COLO668 (cell line): ENCODE results near the gene RASL10A.

Experiments used
- DNase-seq: peaks from one replicate; lab custom pipeline; 2025; ENCODE audit not compliant: unreplicated experiment; lab: John Stamatoyannopoulos, UW

Gene RASL10A

GRCh38 chr22:29306835-29307595 is 8.5 kb downstream of the RASL10A start:
- peak; percentile 73 for DNase-seq

DNA sequence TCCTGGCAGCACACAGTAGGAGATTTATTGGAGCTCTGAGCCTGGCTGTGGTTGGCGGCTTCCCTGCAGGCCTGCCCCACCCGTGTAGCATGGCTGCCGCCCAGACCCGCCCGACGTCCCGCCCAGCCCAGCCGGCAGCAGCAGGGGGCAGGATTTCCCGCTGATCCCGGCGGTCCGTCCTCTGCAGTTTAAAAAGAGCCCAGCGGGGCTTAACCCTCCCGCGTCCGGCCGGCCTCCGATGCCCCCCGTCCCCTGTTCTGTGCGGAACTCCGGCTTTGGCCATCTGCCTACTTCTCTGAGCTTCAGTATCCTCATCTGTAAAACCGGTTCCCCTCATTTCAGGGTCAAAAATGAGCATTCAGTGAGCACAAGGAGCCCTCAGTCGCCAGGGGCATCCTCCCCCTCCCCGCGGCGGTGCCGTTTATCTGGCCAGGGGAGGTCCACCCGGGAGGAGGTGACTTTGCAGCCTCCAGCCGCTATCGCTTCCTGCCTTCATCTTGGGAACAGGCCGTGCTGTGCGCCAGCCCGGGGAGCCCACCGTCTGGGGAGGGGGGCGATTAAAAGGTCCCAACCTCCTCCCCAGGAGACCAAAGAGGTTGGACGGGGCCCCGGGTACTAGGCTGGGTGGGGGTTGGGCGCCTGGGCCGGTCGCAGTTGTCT is 9.2 kb downstream of the RASL10A start, which contains the start of gene GAS2L1:
GAS2L1 (plus strand) TSS at position 476 of the 660 bp plus-strand sequence. CDS start 1,456 bp downstream, outside the sequence.
- DNase-seq = peak; percentile 63

- no peak for DNase-seq
Measured at GRCh38 chr22:29305836-29306174, 9.7 kb downstream of the RASL10A start.

DNA sequence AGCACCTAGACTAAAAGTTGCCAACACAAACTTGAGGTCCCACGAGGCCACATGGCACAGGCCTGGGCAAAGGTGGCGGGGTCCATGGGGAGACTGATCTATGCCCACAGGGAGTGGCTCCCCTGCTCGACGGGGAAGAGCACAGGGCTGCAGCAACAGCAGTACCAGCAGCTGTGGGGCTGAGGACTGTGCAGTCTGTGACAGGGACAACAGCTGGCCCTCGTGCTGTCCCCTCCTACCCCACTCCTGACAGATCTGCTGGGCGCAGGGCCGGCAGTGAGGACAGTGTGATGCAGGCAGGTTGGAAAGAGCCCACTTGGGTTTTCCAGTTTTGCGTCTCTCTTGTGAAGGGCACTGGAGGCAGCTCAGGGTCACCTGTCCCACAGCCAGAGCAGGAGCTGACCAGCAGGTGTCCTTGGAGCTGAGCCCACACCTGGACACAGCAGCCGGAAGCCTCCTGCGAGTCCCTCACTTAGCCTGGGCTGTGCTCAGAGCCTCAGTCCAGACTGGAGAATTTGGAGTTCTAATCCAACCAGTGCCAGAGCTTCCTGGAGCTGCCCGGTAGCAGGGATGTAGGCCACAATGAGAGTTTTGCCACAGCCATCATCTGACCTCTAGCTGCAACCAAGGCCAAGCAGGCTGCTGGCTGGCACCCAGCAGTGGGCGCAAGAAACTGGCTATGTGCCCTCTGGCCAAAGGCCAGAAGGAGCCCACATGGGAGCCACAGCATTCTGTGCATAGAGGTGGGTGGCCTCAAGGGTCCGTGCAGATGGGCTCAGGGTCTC is 12.6 kb downstream of the RASL10A start:
- no peak for DNase-seq

DNA sequence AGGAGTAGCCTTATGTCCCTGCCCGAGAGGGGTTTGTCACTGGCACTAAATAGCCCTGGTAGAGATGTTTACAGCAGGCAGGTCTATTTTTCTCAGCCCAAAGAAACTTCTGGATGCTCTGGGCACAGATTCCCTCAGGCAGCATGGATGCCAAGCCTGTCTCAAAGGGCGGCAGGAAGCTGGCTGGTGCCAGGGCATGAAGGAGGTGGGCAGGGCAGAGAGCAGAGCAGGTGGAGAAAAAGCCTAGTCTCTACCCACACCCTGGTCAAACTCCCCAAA is 13.2 kb downstream of the RASL10A start:
- no peak for DNase-seq

DNA sequence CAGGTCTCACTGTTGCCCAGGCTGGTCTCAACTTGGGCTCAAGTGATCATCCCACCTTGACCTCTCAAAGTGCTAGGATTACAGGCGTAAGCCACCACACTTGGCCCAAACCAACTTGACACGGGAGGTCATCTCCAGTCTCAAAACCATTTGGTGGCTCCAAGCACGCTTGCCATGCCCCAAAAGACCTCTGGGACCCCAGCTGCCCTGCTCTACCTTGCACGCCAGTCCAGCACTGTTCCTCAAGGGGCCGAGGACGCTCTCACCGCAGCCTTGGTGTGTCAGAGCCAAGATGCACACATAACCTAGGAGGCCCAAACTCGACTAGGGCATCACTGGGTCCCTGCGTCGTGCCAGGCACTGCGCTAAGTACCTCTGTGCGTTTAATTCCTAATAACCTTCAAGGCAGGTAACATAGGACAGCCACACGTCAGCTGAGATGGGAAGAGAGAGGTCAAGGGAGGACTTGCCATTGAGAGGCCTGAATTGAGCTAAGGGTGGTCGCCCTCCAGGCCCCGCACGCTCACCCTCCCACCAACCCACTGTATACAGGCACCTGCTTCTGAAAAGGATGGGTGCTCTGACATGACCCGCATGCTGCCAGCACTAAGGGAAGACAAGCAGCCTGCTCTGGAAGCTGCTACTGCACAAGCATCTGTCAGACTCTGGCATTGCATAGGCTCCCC is 13.6 kb downstream of the RASL10A start:
- DNase-seq = no peak

DNA sequence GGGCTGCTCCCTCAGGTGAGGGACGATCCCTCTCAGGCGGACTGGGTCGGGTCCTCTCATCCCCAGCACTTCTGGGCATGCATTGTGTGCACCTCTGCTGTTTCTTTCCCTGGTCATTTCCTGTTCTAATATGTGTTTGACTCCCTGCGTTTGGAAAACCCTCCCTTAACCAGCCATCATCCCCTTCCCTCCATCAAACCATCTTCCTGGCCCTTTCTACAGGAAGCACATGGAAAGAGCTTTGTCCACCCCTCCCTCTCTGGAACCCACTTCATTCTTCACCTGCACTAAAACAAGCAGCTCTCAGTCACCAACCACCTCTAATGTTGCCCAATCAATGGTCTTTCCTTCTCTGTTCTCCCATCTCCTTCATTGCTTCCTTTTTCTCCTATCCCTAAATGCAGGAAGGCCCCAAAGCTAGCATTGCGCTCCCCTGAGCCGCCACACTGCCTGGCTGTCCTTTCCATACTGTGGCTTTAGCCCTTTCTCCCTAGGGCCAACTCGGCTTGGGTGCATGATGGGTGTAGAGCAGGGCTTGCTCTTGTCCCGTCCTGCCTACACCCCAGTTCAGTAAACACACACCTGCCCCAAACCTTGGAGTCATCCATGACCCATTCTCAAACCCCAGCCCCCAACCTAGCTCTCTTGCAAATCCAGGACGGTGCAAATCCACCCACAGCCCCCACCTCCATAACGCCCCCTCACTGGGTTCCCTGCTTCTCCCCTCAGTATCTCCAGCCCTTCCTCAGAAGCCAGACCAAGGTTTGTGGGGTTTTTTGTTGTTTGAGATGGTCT is 14.5 kb downstream of the RASL10A start:
- DNase-seq = no peak

GRCh38 chr22:29300467-29300806 is 15.1 kb downstream of the RASL10A start:
- DNase-seq = no peak

DNA sequence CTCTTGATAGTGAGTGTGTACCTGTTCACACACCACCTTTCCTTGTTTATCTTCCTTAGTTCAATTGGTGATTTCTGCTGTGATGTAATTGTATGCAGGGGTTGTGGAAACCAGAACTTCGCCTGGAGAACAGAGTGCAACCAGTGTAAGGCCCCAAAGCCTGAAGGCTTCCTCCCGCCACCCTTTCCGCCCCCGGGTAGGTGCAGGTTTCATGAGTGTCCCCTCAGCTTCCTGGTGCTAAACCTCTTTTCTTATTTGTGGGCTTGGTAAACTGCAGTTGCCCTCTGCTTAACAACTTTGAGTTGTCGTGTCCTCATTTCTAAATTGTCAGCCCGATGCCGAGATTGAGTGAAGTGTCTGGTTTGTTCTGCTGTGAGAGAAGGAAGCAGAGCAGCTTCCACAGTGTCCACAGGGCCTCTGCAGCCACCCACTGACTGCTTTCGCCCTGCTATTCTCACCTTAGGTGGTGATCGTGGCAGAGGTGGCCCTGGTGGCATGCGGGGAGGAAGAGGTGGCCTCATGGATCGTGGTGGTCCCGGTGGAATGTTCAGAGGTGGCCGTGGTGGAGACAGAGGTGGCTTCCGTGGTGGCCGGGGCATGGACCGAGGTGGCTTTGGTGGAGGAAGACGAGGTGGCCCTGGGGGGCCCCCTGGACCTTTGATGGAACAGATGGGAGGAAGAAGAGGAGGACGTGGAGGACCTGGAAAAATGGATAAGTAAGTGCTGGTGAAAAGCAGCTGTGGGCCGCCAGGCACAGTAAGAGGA is 16.2 kb downstream of the RASL10A start:
- DNase-seq = no peak

DNA sequence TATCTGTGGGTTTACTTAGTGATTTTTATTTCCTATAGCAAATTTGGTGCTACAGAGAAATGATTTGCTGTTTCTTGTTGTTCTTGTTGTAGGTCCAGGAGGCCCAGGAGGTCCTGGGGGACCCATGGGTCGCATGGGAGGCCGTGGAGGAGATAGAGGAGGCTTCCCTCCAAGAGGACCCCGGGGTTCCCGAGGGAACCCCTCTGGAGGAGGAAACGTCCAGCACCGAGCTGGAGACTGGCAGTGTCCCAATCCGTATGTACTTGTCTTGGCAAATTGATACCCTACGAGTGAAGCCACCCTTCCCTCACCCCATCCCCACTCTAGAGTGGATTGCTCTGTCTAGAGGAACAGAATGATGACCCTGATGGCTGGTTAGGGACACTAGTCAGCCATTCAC is 16.9 kb downstream of the RASL10A start:
- no peak for DNase-seq

DNA sequence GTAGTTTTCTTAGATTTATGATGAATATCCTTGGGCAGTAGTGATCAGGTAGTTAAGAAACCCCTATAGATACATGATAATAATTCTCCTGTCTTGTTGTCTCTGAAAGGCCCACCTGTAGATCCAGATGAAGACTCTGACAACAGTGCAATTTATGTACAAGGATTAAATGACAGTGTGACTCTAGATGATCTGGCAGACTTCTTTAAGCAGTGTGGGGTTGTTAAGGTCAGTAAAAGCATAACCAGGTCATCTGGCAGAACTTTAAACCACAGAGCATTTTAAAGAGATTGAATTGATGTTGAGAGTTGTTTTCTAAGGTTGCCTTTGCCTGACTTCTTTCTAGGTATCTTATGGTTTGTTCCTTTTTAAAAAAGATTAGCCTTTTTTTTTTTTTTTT is 23.1 kb downstream of the RASL10A start:
- no peak for DNase-seq

DNA sequence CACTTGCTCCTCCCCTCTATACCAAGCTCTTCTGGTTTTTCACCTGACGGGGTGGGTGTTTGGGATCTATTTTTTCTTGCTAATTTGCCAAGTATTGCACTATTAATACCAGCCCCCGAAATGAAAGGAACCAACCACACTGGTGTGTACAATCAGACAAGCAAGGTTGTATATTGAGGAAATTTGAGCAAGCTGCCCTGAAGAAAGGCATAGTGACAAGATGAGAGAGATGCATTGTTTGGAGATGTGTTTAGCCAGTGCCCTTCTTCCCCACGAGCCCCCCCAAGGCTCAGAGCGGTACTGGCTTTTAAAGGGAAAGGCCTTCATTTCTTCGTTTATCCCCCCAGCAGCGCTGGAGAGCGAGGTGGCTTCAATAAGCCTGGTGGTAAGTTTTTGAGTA is 24.3 kb downstream of the RASL10A start:
- DNase-seq = no peak

- DNase-seq = no peak
Measured at GRCh38 chr22:29290061-29290460, 25.4 kb downstream of the RASL10A start.

GRCh38 chr22:29288837-29289236 is 26.7 kb downstream of the RASL10A start:
- no peak for DNase-seq

GRCh38 chr22:29284196-29284595 is 31.3 kb downstream of the RASL10A start:
- DNase-seq = no peak

- DNase-seq = no peak
Measured at GRCh38 chr22:29277927-29278326, 37.6 kb downstream of the RASL10A start.

- no peak for DNase-seq
Measured at GRCh38 chr22:29275819-29276565, 39.5 kb downstream of the RASL10A start.

- no peak for DNase-seq
Measured at GRCh38 chr22:29275167-29275566, 40.3 kb downstream of the RASL10A start.

GRCh38 chr22:29272624-29273023 is 42.9 kb downstream of the RASL10A start:
- DNase-seq = no peak
